Epithelial cell of proximal tubule (primary cell): ENCODE measurements around the gene TNNI2. TPM values are rescaled to one million over a fixed set of nuclear protein-coding genes. Genes with fewer than 3 reads are reported as not detected.

Experiments used
- DNase-seq: peaks from one replicate; pipeline ENCODE4 v3.0.0-alpha.2; 2011; ENCODE audit warnings: low read depth
- H3K4me3 ChIP-seq: 2 replicates; pipeline ENCODE4 v1.5.1; 2011; ENCODE audit warnings: low read depth, mild to moderate bottlenecking, low read length
- total RNA-seq: library from RNA; depleted of rRNA; stranded (reverse); fragments of >200 nt; gene quantifications from 2 replicates; pipeline ENCODE4 v1.2.3, GENCODE V29; 2015
- TF ChIP-seq, protein P1 (sequence below): conservative IDR thresholded peaks from 2 replicates; pipeline ENCODE4 v1.5.1; 2012; ENCODE audit warnings: low read depth, mild to moderate bottlenecking, low read length

The TNNI2 gene
- total RNA-seq, 1 donor from 2014 or later = not detected

DNA sequence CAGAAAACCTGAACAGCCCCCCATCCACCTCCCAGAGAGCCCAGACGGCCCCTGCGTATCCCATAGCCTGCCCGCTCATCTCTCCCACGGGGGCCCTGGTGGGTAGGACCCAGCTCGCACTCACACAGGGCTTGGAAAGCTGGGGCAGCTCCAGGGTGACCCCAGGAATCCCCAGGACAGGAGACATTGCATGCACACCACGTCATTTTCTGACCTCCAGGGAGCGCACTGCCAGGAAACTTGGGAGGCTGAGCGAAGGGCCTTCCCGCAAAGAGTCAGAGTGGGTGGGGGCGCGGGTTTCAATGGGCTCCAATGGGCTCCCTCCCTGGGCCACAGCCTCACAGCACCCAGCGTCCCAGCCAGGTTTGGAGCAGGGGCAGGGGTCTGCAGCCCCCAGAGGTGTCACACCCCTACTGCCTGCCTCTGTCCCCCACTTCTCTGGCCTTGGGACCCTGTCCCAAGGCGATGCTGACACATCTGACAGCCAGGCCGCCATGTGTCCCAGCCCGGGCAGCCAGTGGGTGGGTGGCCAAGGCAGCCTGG, 12.2 kb upstream of the TNNI2 start:
- TF ChIP-seq, protein P1, sequence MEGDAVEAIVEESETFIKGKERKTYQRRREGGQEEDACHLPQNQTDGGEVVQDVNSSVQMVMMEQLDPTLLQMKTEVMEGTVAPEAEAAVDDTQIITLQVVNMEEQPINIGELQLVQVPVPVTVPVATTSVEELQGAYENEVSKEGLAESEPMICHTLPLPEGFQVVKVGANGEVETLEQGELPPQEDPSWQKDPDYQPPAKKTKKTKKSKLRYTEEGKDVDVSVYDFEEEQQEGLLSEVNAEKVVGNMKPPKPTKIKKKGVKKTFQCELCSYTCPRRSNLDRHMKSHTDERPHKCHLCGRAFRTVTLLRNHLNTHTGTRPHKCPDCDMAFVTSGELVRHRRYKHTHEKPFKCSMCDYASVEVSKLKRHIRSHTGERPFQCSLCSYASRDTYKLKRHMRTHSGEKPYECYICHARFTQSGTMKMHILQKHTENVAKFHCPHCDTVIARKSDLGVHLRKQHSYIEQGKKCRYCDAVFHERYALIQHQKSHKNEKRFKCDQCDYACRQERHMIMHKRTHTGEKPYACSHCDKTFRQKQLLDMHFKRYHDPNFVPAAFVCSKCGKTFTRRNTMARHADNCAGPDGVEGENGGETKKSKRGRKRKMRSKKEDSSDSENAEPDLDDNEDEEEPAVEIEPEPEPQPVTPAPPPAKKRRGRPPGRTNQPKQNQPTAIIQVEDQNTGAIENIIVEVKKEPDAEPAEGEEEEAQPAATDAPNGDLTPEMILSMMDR = peak; percentile 30
- no peak for DNase-seq
- no peak overlapping the region for H3K4me3 ChIP-seq

DNA sequence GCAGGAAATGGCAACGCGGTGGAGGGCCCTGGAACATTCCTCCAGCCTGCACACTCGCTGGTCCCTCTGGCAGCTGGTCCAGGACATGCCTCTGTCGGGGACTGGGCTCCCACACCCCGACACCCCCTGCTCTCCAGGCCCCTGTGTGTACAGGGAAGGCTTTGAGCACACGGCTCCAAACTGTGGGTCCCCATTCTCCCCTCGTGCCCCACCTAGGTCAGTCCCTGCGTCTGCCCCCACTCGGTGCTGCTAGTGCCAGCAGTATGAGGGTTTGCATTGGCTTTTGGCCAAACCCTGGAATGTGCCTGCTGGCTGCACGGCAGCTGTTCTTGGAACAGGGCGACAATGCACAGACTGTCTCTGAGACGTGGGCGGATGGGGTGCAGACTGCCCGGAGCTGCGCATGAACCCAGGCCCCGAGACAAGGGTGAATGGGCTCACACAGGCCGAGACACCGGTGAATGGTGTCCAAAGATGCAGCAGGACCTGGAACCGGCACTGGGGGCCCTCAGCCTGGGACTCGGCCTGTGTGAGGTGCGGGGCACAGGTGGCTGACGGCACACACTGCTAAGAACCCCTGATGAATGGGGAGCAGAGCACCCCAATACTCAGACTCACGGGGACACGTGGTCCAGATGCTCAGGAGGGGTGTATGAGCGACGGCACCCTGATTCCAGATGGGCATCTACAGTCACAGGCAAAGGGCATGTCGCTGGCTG, 11.5 kb upstream of the TNNI2 start:
- TF ChIP-seq, protein P1 = peak; percentile 14
- DNase-seq = peak; percentile 15
- H3K4me3 ChIP-seq = no peak overlapping the region

DNA sequence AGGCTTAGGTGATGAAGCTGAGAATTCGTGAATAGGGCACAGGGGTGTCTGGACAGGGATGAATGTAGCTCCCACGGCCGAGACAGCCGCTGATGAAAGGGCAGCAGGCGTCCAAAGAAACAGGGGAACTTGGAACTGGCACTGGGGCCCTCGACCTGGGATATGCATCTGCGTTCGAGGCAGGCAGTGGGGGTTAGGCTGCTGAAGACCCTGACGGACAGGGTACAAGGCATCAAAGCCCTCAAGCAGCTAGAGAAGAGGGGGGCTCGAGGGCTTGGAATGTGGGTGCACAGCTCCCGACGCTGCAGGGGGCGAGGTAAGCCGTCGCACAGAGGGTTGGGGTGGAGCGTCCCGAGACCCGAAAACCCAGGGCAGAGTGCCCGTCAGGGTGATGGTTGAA, 10.8 kb upstream of the TNNI2 start:
- TF ChIP-seq, protein P1 = no peak
- H3K4me3 ChIP-seq = no peak overlapping the region

DNA sequence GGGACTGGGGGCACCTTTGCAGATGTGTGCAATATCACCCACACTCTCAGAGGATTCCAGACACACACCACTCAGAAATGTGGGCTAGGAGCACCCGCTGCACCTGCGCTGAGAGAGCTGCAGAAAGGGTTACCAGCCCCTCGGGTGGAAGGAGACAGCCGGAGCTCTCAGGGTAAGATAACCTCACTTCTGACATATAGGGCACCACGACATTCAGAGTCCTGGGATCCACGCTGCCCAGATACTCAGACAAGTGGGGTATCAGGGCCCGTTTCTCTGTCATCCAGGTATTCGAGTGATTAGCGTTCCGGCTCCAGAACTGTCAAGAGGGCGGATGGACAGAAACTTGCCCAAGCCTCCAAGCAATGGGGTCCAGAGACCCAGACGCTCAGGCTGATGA, 10.2 kb upstream of the TNNI2 start:
- H3K4me3 ChIP-seq = no peak overlapping the region
- TF ChIP-seq, protein P1 = no peak
- no peak for DNase-seq

More for the DNA sequence above, 10.8 kb upstream of the TNNI2 start:
- no peak for DNase-seq

DNA sequence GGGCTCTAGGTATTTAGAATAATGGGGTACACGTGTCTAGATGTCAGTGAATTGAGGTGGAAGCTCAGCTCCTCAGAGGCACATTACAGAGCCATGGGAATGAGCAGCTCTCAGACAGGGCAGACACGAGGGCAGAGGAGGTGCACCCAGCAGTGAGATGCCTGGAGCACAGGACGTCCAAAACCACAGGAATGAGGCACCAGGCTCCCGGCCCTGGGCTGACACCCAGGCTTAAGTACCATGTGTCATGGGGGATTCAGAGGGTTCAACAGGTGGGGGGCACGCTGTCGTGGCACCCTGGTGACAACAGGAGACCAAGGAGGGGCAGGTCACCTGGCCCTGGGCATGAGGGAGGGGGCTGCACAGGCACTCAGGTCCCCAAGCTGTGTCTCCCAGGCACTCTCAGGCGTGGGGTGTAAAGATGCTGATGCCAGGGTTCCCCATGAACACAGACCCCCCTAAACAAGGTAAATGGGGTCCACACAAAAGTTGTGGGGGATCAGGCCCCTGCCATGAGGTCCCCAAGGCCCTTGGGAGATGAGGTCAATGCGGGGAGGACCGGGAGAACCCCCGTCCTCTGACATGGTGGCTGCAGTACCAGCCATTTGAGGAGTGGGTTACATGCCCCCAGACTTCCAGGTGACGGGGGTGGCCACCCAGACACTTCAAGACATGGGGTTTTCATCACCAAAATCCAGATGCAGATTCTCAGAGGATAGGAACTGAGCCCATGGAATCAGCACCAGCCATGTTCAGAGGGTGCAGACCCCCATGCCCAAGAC, 9.6 kb upstream of the TNNI2 start:
- no peak overlapping the region for H3K4me3 ChIP-seq
- peak; percentile 4 for DNase-seq
- TF ChIP-seq, protein P1 = no peak

DNA sequence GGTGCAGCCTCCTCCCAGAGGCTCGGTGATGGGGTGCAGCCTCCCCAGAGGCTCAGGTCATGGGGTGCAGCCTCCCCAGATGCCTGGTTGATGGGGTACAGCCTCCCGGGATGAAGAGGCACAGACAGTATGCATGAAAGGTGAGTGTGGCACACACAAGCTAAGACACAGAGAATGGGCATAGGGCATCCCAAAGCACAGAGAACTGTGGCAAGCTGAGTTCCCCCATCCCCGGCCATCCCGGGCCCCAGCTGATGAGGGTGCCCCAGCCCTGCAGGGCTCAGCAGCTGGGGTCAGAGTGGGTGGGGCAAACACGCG, 8.8 kb upstream of the TNNI2 start:
- TF ChIP-seq, protein P1 = no peak
- DNase-seq = no peak

More for the DNA sequence above, 8.8 kb upstream of the TNNI2 start:
- H3K4me3 ChIP-seq = no peak overlapping the region
